GM19099 (cell line): Measurements from ENCODE around the gene HINT3.

Experiments
- POLR2A ChIP-seq: IDR thresholded peaks from 3 replicates; pipeline ENCODE4 v1.6.1; 2011; ENCODE audit warnings: low read depth; ENCODE audit not compliant: insufficient read length; ENCODE audit errors: extremely low read depth

Gene HINT3

DNA sequence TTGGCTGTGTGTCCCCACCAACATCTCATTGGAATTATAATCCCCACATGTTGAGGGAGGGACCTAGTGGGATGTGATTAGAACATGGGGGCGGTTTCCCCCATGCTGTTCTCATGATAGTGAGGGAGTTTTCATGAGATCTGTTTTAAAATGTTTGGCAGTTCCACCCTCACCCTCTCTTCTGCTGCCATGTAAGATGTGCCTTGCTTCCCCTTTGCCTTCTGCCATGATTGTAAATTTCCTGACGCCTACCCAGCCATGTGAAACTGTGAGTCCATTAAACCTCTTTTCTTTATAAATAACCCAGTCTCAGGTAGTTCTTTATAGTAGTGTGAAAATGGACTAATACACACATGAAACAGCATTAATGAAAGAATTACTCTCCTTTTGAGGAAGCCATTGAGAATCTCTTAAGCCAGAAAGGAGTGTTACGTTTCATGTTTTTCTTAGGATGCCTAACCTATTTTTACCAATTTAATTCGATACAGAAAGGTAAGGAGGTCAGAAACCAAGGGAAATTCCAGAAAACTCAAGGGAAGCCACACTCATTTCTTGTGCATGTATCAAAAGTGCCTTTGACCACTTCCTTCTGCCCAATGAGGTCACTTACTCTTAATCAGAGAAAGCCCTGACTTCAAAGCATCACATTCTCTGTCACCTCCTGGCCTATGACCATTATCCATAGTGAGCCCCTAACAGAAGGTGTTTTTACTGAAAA is 24.7 kb upstream of the HINT3 start:
- no peak for TF ChIP-seq POLR2A

DNA sequence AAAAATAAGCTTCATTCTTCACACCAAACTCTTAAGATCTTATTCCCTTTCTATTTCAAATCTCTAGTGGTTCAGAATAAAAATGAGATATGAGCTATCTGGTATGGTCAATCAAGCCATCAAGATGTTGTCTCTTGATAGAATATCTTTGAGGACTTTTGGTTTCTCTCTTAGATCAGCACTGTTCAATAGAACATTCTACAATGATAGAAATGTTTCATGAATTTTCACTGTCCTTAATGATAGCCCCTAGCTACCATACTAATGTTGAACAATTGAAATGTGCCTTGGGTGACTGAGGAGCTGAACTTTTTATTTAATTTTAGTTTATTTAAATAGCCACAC is 24.1 kb upstream of the HINT3 start:
- TF ChIP-seq POLR2A, result no peak

- TF ChIP-seq POLR2A, result no peak
These were observed 17.5 kb upstream of the HINT3 start for GRCh38 chr6:125939026-125939425.

- no peak for TF ChIP-seq POLR2A
These were observed 16.8 kb upstream of the HINT3 start for GRCh38 chr6:125939791-125940190.

- no peak for TF ChIP-seq POLR2A
These were observed 16.1 kb upstream of the HINT3 start for GRCh38 chr6:125940247-125941041.

DNA sequence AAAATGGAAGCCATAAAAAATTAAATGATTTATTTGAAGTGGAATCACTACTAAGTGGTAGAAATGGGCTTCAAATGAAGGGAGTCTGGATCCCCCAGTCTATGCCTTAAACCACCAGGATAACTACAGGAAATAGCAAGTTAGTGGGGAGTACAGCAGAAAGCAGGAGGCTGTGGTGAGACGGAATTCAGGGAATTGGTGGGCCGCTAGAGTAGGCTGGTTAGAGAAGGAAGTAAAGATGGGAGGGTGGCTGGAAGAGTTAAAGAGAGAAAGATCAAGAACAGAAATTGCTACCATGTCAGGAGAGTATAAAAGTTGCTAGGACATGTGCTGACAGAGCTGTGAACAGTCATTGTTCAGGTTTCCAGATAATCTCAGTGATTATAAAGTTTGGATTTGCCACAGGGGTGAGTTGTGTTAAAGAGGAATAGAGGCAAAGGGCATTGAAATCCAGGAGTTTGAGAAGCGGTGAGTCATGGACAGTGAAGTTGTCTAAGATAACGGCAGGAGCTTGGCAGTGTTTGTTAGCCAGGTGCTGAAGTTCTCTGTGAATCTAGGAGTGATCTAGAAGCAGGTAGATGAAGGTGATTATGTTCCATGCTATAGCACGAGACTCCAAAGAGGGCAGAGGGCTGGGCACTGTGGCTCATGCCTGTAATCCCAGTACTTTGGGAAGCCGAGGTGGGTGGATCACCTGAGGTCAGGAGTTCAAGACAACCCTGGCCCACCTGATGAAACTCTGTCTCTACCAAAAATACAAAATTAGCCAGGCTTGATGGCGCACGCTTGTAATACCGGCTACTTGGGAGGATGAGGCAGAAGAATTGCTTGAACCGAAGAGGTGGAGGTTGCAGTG is 13.7 kb upstream of the HINT3 start:
- no peak for TF ChIP-seq POLR2A

- no peak for TF ChIP-seq POLR2A
These were observed 12.8 kb upstream of the HINT3 start for GRCh38 chr6:125943528-125944433.

- no peak for TF ChIP-seq POLR2A
These were observed 12.1 kb upstream of the HINT3 start for GRCh38 chr6:125944434-125944816.

- no peak for TF ChIP-seq POLR2A
These were observed 11.7 kb upstream of the HINT3 start for GRCh38 chr6:125944896-125945295.

- TF ChIP-seq POLR2A, result no peak
These were observed 11.0 kb upstream of the HINT3 start for GRCh38 chr6:125945378-125946141.

DNA sequence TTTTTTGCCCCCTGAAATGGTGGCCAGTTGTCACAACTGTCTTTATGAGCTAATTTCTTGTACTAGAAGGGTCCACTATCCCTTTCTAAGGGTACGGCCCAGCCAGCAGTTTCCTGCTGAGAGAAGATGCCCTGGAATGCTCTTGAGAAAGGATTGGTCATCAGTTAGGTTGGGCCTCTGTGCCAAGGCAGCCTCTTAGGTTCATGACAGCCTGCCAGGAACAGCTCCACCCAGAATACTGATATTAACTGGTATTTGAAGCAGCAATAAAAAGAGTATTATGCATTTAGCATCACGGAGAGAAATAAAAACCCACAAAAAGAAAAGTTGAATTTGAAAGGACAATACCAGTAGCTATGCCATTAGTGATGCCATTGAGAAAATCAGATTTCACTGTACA is 9.0 kb upstream of the HINT3 start:
- TF ChIP-seq POLR2A, result no peak

- no peak for TF ChIP-seq POLR2A
These were observed 8.1 kb upstream of the HINT3 start for GRCh38 chr6:125948455-125948854.

- TF ChIP-seq POLR2A, result no peak
These were observed 7.5 kb upstream of the HINT3 start for GRCh38 chr6:125949069-125949468.

DNA sequence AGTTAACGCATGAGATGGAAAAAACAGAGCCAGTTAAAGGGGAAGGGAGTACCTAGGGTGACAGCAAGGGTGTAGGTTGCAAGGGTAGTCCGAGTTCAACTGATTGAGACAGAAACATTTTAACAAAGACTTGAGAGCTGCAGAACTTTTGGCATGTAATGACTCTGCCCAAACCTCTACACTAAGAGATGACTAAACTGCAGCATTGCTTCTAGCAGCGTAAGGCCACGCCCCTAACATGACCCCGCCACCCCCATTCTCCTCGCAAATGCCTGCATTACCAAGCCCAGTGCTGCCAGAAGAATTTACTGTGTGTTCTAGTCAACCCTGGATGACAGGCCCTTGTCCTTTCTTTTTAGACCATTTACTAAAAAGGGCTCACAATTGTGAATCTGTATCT is 6.3 kb upstream of the HINT3 start:
- TF ChIP-seq POLR2A, result no peak

DNA sequence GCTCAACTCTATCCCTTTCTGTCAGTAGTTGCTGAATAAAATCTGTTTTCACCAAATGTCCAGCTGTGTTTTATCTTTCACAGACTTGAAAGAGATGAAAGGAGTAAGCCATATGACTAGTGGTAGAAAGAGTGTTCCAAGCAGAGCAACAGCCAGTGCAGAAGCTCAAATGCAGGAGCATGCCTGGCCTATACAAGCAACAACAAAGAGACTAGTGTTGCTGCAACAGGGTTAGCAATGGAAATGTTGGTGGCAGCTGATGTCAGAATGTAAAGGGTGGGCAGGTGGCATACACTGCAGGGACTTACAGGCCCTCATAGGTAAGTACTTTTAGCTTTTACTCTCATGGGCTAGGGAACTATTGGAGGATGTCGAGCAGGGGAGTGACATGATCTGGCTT is 5.2 kb upstream of the HINT3 start:
- TF ChIP-seq POLR2A, result no peak
